K562 (cell line): Measurements from ENCODE around the gene PROM2. TPM values are rescaled to one million over a fixed set of nuclear protein-coding genes. Genes with fewer than 3 reads are reported as not detected.

ENCODE experiments used
- ATAC-seq: fragments of 200-7000 bp; cut with Tn5 transposase; 3 replicates; pipeline ENCODE4 v1.9.1; 2020; ENCODE audit warnings: moderate library complexity
- BruUV-seq: library from RNA; stranded (reverse); fragments of 400-500 nt; replicated peaks from 2 replicates; lab custom pipeline; 2021; lab: Mats Ljungman, UMichigan
- CTCF ChIA-PET: fragments of 300-600 bp; formaldehyde crosslinking; extraction: SDS; loops from one replicate; lab custom pipeline; 2021; ENCODE audit warnings: low intra/inter-chr PET ratio; lab: Yijun Ruan, JAX
- POLR2A ChIA-PET: fragments of 300-600, 350-650 bp; sonication (Branson Sonifier 250); formaldehyde crosslinking; extraction: SDS; loops from one replicate; lab custom pipeline; 2021; ENCODE audit warnings: antibody characterized with exemption, inconsistent platforms; lab: Yijun Ruan, JAX
- DNase-seq, 4 experiments: peaks; one replicate each; pipeline versions ENCODE4 v3.0.0 to v3.0.0-alpha.2; 2011 to 2018; ENCODE audit warnings: low spot score in 3 of 4, mixed read lengths in 3 of 4; ENCODE audit errors: extremely low read depth in 1 of 4
- FAIRE-seq: peaks from 2 replicates; lab custom pipeline; 2011; peaks lifted over from hg19 to GRCh38; lab: Jason Lieb, UNC
- H2AFZ ChIP-seq: 2 replicates; pipeline ENCODE4 v1.6.0; 2011; ENCODE audit warnings: low read depth, low read length, control low read depth, inconsistent platforms
- H3K27ac ChIP-seq: fragments of 200-600 bp; 3 replicates; pipeline ENCODE4 v1.8.0; 2011; ENCODE audit warnings: low read depth, mild to moderate bottlenecking, control low read depth, inconsistent platforms, low read length, moderate library complexity, mixed read lengths; ENCODE audit errors: extremely low read depth
- H3K27me3 ChIP-seq, 2 experiments: fragments of 300-600 bp in 1 of 2; 2 replicates in 1 of 2; 3 replicates in 1 of 2; pipeline versions ENCODE4 v1.6.0 to v1.8.0; 2011; ENCODE audit warnings: inconsistent platforms in 2 of 2, low read length in 2 of 2, mild to moderate bottlenecking in 1 of 2, mixed read lengths in 1 of 2, moderate library complexity in 1 of 2; ENCODE audit not compliant: control insufficient read depth in 2 of 2, insufficient read depth in 2 of 2
- H3K36me3 ChIP-seq: fragments of 300-600 bp; 3 replicates; pipeline ENCODE4 v1.8.0; 2011; ENCODE audit warnings: mild to moderate bottlenecking, low read length, inconsistent platforms; ENCODE audit not compliant: control insufficient read depth, insufficient read depth
- H3K4me1 ChIP-seq, 2 experiments: fragments of 200-600 bp in 1 of 2; replicated peaks in 1 of 2; 2 replicates in 1 of 2; 3 replicates in 1 of 2; pipeline versions ENCODE4 v1.5.1 to v1.8.0; 2011; ENCODE audit warnings: inconsistent platforms in 2 of 2, low read length in 2 of 2, mild to moderate bottlenecking in 1 of 2, mixed read lengths in 1 of 2, moderate library complexity in 1 of 2; ENCODE audit not compliant: control insufficient read depth in 2 of 2, insufficient read depth in 2 of 2
- H3K4me2 ChIP-seq: 2 replicates; pipeline ENCODE4 v1.6.1; 2011; ENCODE audit warnings: low read length, control low read depth, inconsistent platforms, mixed read lengths; ENCODE audit not compliant: insufficient read depth
- H3K4me3 ChIP-seq: fragments of 200-600 bp; sonication (generic), shearing (Covaris generic); 2 replicates; pipeline ENCODE4 v1.5.1; 2016; ENCODE audit warnings: control low read depth, inconsistent platforms
- H3K79me2 ChIP-seq: fragments of 200-600 bp; 3 replicates; pipeline ENCODE4 v1.8.0; 2011; ENCODE audit warnings: low read length, inconsistent platforms; ENCODE audit not compliant: control insufficient read depth, insufficient read depth
- H3K9ac ChIP-seq, 2 experiments: 2 replicates each; pipeline versions ENCODE4 v1.6.0 to v1.6.1; 2011; ENCODE audit warnings: low read depth in 2 of 2, low read length in 2 of 2, control low read depth in 1 of 2, inconsistent platforms in 1 of 2, mild to moderate bottlenecking in 1 of 2, mixed read lengths in 1 of 2; ENCODE audit not compliant: insufficient read depth in 1 of 2
- H3K9me1 ChIP-seq: one replicate; pipeline ENCODE4 v1.6.0; 2011; ENCODE audit warnings: inconsistent platforms, mild to moderate bottlenecking, low read length, moderate library complexity; ENCODE audit not compliant: control insufficient read depth, insufficient read depth
- H3K9me3 ChIP-seq: replicated peaks from 2 replicates; pipeline ENCODE4 v1.5.1; 2011; ENCODE audit warnings: low read depth, low read length, inconsistent platforms; ENCODE audit not compliant: control insufficient read depth, insufficient read depth
- H4K20me1 ChIP-seq: replicated peaks from 2 replicates; pipeline ENCODE4 v1.6.1; 2011; ENCODE audit warnings: low read length, inconsistent platforms, mixed read lengths; ENCODE audit not compliant: control insufficient read depth, insufficient read depth
- CEBPZ ChIP-seq: fragments of 150-350 bp; IDR thresholded peaks from 2 replicates; pipeline ENCODE4 v1.6.1; 2014; ENCODE audit warnings: low read depth, mild to moderate bottlenecking, low read length, borderline replicate concordance
- CHD4 ChIP-seq: fragments of 200-600 bp; sonication (generic); IDR thresholded peaks from 3 replicates; pipeline ENCODE4 v1.6.1; 2012; ENCODE audit warnings: low read depth, mild to moderate bottlenecking, mixed read lengths, low read length, inconsistent platforms; ENCODE audit not compliant: insufficient read depth, insufficient replicate concordance, poor library complexity, severe bottlenecking
- EP400 ChIP-seq: fragments of 450-650 bp; IDR thresholded peaks from 2 replicates; pipeline ENCODE4 v1.6.1; 2017; ENCODE audit warnings: antibody characterized with exemption, mild to moderate bottlenecking, moderate library complexity
- RB1 ChIP-seq: fragments of 450-650 bp; IDR thresholded peaks from 2 replicates; pipeline ENCODE4 v1.6.1; 2017; ENCODE audit warnings: low read depth, mild to moderate bottlenecking
- RUNX1 ChIP-seq: sonication (generic); IDR thresholded peaks from 2 replicates; pipeline ENCODE4 v1.6.1; 2016; ENCODE audit warnings: antibody characterized with exemption, low read depth
- SPI1 ChIP-seq: IDR thresholded peaks from 2 replicates; pipeline ENCODE4 v1.6.1; 2011; ENCODE audit warnings: low read depth, low read length, control low read depth, borderline replicate concordance
- ZBTB49 ChIP-seq: sonication (generic); formaldehyde crosslinking; IDR thresholded peaks from 2 replicates; pipeline ENCODE4 v1.8.0; 2022; ENCODE audit warnings: missing genetic modification reagents, mild to moderate bottlenecking, borderline replicate concordance
- WGBS: fragments of 100-300 bp; shearing (Covaris generic); methylation state at CpG from one replicate; pipeline ENCODE4 v1.1.6; 2016; ENCODE audit warnings: low coverage, mixed read lengths; ENCODE audit not compliant: insufficient coverage; ENCODE audit errors: missing lambda C conversion rate; 5-methylcytosine and 5-hydroxymethylcytosine counted together
- in situ Hi-C: fragments of 300-500 bp; cut with MboI; formaldehyde crosslinking; loops from 4 replicates; pipeline ENCODE4 v1.15.0; 2018; ENCODE audit warnings: inconsistent platforms, mixed read lengths
- intact Hi-C: fragments of 100-400 bp; cut with micrococcal nuclease; formaldehyde crosslinking; loops from 2 replicates; pipeline ENCODE4 v1.14.2; 2022
- polyA plus RNA-seq, 8 experiments: library from polyadenylated mRNA; depleted of rRNA in 4 of 8; stranded (reverse) in 5 of 8; unstranded in 3 of 8; fragments of >200 nt; fragmentation: Nextera tagmentation in 2 of 8; fragmentation: Illumina TruSeq in 1 of 8; extraction: Ambion mirVana in 2 of 8; extraction: Trizol in 1 of 8; gene quantifications; 2 replicates each; pipeline versions ENCODE4 v1.2.1 to v1.2.3, GENCODE V29; 2011 to 2014; ENCODE audit warnings: inconsistent platforms in 1 of 8, missing spikeins in 1 of 8
- total RNA-seq, 7 experiments: library from RNA; depleted of rRNA in 6 of 7; stranded (reverse); fragments of >200 nt in 6 of 7; fragmentation: Illumina TruSeq in 2 of 7; extraction: Trizol in 2 of 7; gene quantifications; 2 replicates each; pipeline versions ENCODE4 v1.2.1 to v1.2.3, GENCODE V29; 2011 to 2021; ENCODE audit warnings: low replicate concordance in 1 of 7

Gene PROM2
- total and polyA plus RNA-seq, 9 of the 15 experiments (the other 6 are each of a cell fraction or from before 2014, with no cell fraction given): not detected

- ATAC-seq: no peak
- intact Hi-C loops: no loop called here
- no peaks in the 10 kb centered on the region for H3K9me3 ChIP-seq
- no TSS peak for BruUV-seq
- no peaks in the 10 kb centered on the region for H3K9me1 ChIP-seq
- H3K27ac ChIP-seq: no peak overlapping the region
- FAIRE-seq: no peak
- H4K20me1 ChIP-seq: peaks cover 8% of the 10 kb centered on the region
- peaks cover 0 to 5% of the 10 kb centered on the region in 2 experiments; a peak in 1 of 5 replicates for H3K4me1 ChIP-seq
- in situ Hi-C loops: no loop called here
- H3K9ac ChIP-seq: no peak overlapping the region
- peak; percentile 39; the same call in 1 of the 2 replicates for TF ChIP-seq SPI1
- TF ChIP-seq EP400: no peak
- H3K79me2 ChIP-seq: no peaks in the 10 kb centered on the region
- H3K4me2 ChIP-seq: no peak overlapping the region
- H3K36me3 ChIP-seq: no peaks in the 10 kb centered on the region
- H2AFZ ChIP-seq: no peak overlapping the region
- H3K27me3 ChIP-seq: peaks cover 6 to 72% of the 10 kb centered on the region in 2 experiments; a peak in 4 of 5 replicates
- ChIA-PET CTCF (interaction anchor here (1.4 kb wide), 1 partner anchor 240 kb away, joined by 3 read pairs; no protein-coding TSS in a partner anchor), POLR2A (no interaction called here)
- H3K4me3 ChIP-seq: no peak overlapping the region
- DNase-seq: no peak
- WGBS: 0% methylated on average over 7 of the region's 8 CpGs
Observed at GRCh38 chr2:95316466-95317122, 42.3 kb downstream of the PROM2 start.

DNA sequence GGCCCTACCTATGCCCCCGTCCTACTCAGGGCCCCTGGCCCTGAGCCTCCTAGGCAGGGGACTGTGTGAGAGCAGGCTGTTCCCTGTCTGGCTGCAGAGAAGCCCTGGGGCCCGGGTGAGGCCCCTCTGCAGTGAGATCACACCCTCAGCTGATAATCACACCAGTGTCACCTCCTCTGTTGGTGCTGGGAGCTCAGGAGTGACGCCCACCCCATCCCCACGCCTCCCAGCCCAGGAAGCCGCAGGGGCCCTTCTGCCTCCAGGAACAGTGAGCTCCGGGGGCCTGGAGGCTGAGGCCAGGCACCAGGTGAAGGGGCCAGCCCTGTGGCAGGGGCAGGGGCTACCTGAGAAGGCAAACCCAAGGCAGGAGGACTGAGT is 42.9 kb downstream of the PROM2 start:
- Histone ChIP-seq H2AFZ (no peak overlapping the region), H3K4me3 (no peak overlapping the region), H3K4me2 (no peak overlapping the region), H3K36me3 (no peaks in the 10 kb centered on the region), H3K27me3 (peaks cover 6 to 72% of the 10 kb centered on the region in 2 experiments; a peak in 4 of 5 replicates), H3K9me1 (no peaks in the 10 kb centered on the region), H3K9ac (no peak overlapping the region), H3K9me3 (no peaks in the 10 kb centered on the region), H3K79me2 (no peaks in the 10 kb centered on the region), H3K4me1 (peaks cover 0 to 5% of the 10 kb centered on the region in 2 experiments; a peak in 1 of 5 replicates), H3K27ac (no peak overlapping the region), H4K20me1 (peaks cover 6% of the 10 kb centered on the region)
- ATAC-seq: no peak
- BruUV-seq: no TSS peak
- ChIA-PET CTCF (no interaction called here), POLR2A (no interaction called here)
- no peak for DNase-seq
- FAIRE-seq: no peak
- 4% methylated on average over 6 of the region's 6 CpGs for WGBS
- intact Hi-C loops: no loop called here
- in situ Hi-C loops: no loop called here
- TF ChIP-seq ZBTB49 (CRISPR knock-in tag) (no peak), CHD4 (no peak), RB1 (no peak), CEBPZ (no peak), RUNX1 (no peak)
